Activated CD8-positive, alpha-beta memory T cell treated with anti-CD3 and anti-CD28 coated beads, Interleukin-2, amount 50 U/mL, for 1 hour (primary cell): Measurements from ENCODE around the gene PDK2.

ENCODE experiments used
- DNase-seq: peaks from one replicate; pipeline ENCODE4 v3.0.0-alpha.2; 2020; ENCODE audit errors: extremely low read depth

Gene PDK2

DNA sequence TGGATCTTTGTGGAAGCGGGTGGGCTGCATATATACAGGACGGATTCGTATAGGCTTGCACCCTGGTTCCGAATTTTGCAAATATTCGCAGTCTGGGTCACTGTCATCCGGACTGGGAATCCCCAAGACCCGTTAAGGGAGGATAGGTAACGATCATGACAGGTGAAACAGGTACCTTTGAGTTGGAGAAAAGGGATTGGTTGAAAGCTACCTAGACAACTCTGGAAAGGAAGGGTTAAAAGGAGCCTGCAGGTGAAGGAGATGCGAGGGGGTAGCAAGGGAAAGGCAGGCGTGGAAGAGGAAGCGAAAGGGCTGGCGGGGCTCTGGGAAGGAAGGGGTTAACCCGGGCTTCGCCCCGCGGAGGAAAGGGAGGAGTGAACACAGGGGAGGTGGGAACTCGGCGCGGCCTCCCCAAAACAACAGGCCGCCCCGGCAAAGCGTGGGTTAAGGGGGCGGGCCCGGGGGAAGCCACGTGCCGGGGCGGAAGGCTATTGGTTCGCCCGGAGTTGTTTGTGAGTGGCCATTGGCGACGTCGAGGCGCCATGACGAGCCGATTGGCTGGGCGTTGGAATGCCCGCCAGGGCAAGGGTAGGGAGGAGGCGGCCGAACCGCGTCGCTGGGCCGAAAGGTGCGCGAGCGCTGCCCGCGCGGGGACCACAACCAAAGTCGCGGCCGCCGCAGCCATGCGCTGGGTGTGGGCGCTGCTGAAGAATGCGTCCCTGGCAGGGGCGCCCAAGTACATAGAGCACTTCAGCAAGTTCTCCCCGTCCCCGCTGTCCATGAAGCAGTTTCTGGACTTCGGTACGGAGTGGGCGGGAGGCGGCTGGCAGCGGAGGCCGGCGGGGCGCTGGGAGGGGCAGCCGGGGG, at the start of gene PDK2:
Gene PDK2 (plus strand): TSS at position 599 of the 867 bp plus-strand sequence. CDS start 85 bp downstream, at position 684.
- DNase-seq: peak; percentile 85

DNA sequence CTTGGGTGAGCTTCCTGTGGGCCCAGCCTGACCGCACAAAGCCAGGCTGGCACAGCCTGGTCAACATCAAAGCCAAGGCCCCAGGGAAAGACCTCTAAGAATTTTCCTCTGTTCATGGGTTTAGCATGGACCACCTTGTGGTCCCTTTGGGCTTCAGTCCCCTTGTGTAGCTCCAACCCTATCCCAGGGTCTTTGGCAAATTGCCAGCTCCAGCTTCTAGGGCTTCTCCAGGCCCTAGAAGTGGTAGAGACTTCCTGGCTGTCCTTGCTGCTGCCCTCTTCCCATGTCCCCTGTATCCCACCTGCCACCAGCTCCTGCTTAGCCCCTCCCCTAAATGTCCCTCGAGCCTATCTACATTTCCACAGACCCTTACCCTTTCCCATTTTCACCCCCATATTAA, 49.0 kb upstream of the PDK2 start:
- no peak for DNase-seq

- no peak for DNase-seq
Measured at GRCh38 chr17:50046667-50047066, 48.5 kb upstream of the PDK2 start.

DNA sequence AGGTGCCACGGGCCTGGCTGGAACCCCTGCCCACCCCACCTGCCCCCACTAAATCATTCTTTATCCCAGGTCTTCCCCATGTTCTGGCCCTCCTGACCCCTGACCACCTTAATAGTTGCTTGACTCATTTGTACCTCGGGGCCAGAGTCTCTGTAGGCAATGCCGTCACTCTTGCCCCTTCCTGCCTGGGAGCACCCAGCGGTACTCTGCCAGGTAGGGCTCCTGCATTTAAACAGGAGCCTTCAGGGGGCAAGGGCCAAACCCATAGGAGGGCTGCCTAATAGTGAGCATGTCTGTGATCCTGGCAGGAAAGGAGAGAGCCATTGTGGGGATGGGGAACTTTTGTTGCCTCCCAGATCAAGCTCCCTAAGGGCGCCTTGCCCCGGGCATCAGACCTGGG, 48.1 kb upstream of the PDK2 start:
- DNase-seq: no peak

DNA sequence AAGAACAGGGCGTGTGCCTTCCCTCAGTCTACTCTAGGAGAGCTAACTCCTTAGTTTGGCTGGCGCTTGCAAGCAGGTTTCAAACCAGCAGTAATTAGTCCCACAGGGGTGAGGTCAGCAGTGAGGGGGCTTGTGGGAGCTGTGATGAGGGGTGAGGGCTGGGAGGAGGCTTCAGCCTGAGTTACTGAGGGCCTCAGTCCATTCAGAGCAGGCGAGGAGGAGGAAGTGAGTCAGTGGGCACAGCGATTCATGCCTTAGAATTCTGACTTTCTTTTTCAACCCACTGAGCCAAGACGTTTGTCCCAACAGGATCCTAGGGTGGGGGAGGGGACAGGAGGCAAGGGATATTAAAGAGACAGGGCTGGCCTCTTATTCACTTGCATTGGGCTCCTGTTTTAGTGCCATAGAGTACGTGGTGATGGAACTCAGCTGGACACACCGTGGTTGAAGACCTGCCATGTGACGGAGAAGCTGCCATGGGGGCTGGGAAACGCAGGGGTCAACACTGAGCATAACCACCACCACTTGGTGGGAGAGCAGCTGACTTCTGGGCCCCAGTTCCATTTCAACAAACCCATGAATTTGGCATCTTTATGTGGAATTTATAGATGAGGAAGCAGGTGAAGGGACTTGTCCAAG, 47.5 kb upstream of the PDK2 start:
- no peak for DNase-seq

- DNase-seq: no peak
Measured at GRCh38 chr17:50048146-50048720, 46.9 kb upstream of the PDK2 start.

DNA sequence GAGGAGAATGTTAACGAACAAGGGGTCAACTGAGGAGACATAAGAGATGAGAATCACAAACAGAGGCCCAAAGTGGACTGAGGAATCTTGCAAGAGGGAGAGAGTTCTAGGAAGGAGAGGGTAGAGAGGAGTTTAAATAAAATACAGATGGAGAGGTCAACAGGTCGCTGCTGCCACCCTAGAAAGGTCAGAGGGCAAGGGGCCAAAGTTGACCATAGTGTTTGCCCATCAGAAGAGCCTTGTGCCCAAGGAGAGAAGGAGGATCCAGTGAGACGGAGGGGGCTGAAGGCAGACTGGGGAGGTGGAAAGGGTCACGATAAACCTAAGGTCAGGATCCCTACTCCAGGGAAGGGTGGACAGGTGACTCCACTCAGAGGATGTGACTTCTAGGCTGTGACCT, 46.2 kb upstream of the PDK2 start:
- DNase-seq: no peak

- DNase-seq: no peak
Measured at GRCh38 chr17:50049636-50050035, 45.5 kb upstream of the PDK2 start.

GRCh38 chr17:50050431-50051032, 44.6 kb upstream of the PDK2 start:
- DNase-seq: no peak

- no peak for DNase-seq
Measured at GRCh38 chr17:50051082-50051576, 44.0 kb upstream of the PDK2 start.

- no peak for DNase-seq
Measured at GRCh38 chr17:50051606-50052005, 43.5 kb upstream of the PDK2 start.

- no peak for DNase-seq
Measured at GRCh38 chr17:50052241-50052796, 42.8 kb upstream of the PDK2 start.

- no peak for DNase-seq
Measured at GRCh38 chr17:50052822-50053653, 42.1 kb upstream of the PDK2 start.

- DNase-seq: no peak
Measured at GRCh38 chr17:50053654-50053960, 41.5 kb upstream of the PDK2 start.

GRCh38 chr17:50055055-50055425, 40.1 kb upstream of the PDK2 start:
- no peak for DNase-seq

DNA sequence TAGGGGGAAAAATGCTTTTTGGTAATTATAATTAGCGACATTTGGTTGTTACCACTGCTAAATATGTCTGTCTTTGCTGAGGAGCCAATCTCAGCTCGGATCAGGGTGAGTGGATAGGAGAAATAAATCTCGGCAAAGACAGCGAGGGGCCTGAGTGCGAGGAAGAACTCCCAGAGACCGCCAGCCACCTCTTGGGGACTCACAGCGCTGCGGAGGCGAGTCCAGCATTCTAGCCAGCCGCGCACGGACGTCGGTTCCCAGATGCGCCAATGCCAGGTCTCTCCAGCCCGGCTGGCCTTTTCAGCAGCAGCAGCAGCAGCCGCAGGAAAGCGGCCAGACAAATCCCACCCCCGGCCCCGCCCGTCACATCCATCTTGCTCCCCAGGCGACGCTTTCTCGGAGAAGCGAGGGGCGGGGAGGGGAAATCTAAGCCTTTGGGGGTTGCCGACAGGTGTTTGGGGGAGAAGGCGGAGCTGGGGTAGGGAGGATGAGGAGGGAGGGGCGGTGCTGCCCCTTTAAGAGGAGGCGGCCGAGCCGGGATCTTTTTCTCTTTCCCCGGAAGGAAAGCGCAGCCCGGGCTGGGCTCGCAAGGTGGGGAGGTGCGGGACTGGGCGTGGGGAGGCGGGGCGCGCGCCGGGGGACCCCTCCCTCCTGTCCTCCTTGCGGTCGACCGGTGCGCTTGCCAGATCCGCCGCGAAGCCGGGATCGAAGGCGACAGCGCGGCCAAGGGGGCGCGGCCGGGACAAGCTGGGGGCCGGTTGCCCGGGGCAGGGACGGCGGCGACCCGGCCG, 39.5 kb upstream of the PDK2 start, which contains the start of gene ITGA3:
Gene ITGA3 (plus strand): TSS at position 685 of the 791 bp plus-strand sequence. CDS start 330 bp downstream, outside the sequence.
- no peak for DNase-seq

- DNase-seq: no peak
Measured at GRCh38 chr17:50056217-50056960, 38.8 kb upstream of the PDK2 start.

GRCh38 chr17:50056961-50057330, 38.2 kb upstream of the PDK2 start:
- no peak for DNase-seq

DNA sequence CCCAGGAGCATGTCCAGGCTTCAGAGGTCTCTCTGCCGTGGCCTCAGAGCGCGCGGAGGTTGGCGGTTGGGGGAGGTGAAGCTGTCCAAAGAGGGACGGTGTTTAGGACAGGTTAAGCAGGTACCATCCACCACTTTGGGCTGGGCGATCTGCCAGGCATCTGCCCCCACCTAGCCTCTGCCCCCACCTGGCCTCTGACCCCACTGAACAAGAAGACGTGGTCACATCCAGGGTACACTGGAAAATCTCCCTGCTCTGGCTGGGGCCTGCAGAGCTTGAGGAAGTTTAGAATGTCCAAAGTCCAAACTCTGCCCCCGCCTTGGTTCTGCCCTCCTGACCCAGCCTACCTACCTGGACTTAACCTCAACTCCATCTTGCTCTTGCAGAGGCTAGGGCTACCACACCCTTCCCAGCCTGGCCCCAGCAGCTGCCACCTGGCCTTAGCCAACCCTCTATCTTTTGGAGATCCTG, 37.6 kb upstream of the PDK2 start:
- no peak for DNase-seq
